ENCODE measurements around the gene TGFBI.

DNA sequence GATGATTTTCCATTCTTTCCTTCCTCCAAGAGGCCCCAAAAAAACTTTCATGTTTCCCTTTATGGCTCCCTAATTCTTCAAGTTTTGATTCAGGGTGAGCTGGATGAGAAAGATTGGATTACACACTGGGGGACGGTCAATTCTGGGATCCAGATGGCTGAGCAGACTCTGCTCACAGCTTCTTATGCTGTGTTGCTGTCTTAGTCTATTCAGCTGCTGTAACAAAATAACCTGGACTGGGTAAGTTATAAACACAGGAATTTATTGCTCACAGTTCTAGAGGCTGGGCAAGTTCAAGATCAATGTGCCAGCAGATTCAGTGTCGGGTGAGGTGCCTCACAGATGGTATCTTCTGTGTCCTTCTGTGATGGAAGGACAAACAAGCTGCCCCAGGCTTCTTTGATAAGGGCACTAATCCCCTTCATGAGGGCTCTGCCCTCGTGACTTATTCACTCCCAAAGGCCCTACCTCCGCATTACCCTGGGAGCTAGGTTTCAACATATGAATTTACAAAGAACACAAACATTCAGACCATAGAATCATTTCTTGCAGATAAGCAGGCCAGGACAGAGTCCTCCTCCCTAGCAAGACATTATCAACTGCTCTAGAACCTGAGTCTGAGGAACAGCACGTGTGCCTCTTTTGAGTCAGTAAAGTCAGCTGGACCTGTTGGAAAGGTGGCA lies 80.8 kb downstream of the TGFBI start:
- no peak for TF ChIP-seq POLR2AphosphoS5 (IDR thresholded peaks at IDR 0.05)
- TF ChIP-seq CTCF (IDR thresholded peaks at IDR 0.05), result no peak
- TF ChIP-seq POLR2A (IDR thresholded peaks at IDR 0.05), result no peak
- TF ChIP-seq EP300 (IDR thresholded peaks at IDR 0.05), result no peak

All from upper lobe of left lung (tissue), 4 donors.